ENCODE data around the gene DLD.
"Not testable (repeated sequence)": the region's sequence is repeated elsewhere in the genome, so short reads cannot be mapped to it uniquely, and the experiment has no call there.

DLD gene

GRCh38 chr7:107846324-107846723 is 44.7 kb upstream of the DLD start (continued):
- TF ChIP-seq TSHZ2 (CRISPR knock-in tag; IDR thresholded peaks at IDR 0.05): no peak
- no peak for TF ChIP-seq ZNF70 (CRISPR knock-in tag; IDR thresholded peaks at IDR 0.05)

- TF ChIP-seq ZFP30 (CRISPR knock-in tag; IDR thresholded peaks at IDR 0.05) (no peak), CREB5 (CRISPR knock-in tag; IDR thresholded peaks at IDR 0.05; ENCODE audit: low read depth) (no peak), RARB (CRISPR knock-in tag; IDR thresholded peaks at IDR 0.05) (no peak), ZNF565 (CRISPR knock-in tag; conservative IDR thresholded peaks at IDR 0.05; ENCODE audit: low read depth) (no peak), PATZ1 (CRISPR knock-in tag; IDR thresholded peaks at IDR 0.05; ENCODE audit: borderline replicate concordance) (no peak), POU6F1 (CRISPR knock-in tag; IDR thresholded peaks at IDR 0.05; ENCODE audit: borderline replicate concordance, low read depth) (no peak), SNAI2 (CRISPR knock-in tag; IDR thresholded peaks at IDR 0.05) (no peak), GLIS3 (CRISPR knock-in tag; IDR thresholded peaks at IDR 0.05) (no peak), PPARA (CRISPR knock-in tag; IDR thresholded peaks at IDR 0.05; ENCODE audit: borderline replicate concordance) (no peak), ESRRG (CRISPR knock-in tag; IDR thresholded peaks at IDR 0.05) (no peak), ARNTL (CRISPR knock-in tag; IDR thresholded peaks at IDR 0.05; ENCODE audit: borderline replicate concordance, low read depth) (no peak), ISL1 (CRISPR knock-in tag; IDR thresholded peaks at IDR 0.05) (no peak), ZC3H10 (CRISPR knock-in tag; IDR thresholded peaks at IDR 0.05) (no peak), BACH2 (CRISPR knock-in tag; IDR thresholded peaks at IDR 0.05; ENCODE audit: borderline replicate concordance) (no peak), OSR1 (CRISPR knock-in tag; IDR thresholded peaks at IDR 0.05) (no peak), TCF4 (CRISPR knock-in tag; IDR thresholded peaks at IDR 0.05; ENCODE audit: borderline replicate concordance) (no peak), TOX (CRISPR knock-in tag; IDR thresholded peaks at IDR 0.05; ENCODE audit: borderline replicate concordance) (no peak), CSRNP3 (CRISPR knock-in tag; IDR thresholded peaks at IDR 0.05) (no peak), ZNF70 (CRISPR knock-in tag; IDR thresholded peaks at IDR 0.05) (no peak), ZFP3 (CRISPR knock-in tag; IDR thresholded peaks at IDR 0.05) (no peak)
- ATAC-seq: no peak
Measured at GRCh38 chr7:107847168-107847835, 43.7 kb upstream of the DLD start.

GRCh38 chr7:107847836-107848175 is 43.2 kb upstream of the DLD start:
- ATAC-seq: not testable (repeated sequence)

- not testable (repeated sequence) for ATAC-seq
Measured at GRCh38 chr7:107848211-107848610, 42.8 kb upstream of the DLD start.
